NCI-H510A treated with DMSO at 0.1 percent for 48 hours (cell line): ENCODE measurements around the gene P2RY2.
A peak's percentile ranks its signal among the peaks of the same experiment; 100 is the strongest.

Experiments used
- DNase-seq: peaks from one replicate; lab custom pipeline; 2025; lab: John Stamatoyannopoulos, UW

P2RY2 gene

DNA sequence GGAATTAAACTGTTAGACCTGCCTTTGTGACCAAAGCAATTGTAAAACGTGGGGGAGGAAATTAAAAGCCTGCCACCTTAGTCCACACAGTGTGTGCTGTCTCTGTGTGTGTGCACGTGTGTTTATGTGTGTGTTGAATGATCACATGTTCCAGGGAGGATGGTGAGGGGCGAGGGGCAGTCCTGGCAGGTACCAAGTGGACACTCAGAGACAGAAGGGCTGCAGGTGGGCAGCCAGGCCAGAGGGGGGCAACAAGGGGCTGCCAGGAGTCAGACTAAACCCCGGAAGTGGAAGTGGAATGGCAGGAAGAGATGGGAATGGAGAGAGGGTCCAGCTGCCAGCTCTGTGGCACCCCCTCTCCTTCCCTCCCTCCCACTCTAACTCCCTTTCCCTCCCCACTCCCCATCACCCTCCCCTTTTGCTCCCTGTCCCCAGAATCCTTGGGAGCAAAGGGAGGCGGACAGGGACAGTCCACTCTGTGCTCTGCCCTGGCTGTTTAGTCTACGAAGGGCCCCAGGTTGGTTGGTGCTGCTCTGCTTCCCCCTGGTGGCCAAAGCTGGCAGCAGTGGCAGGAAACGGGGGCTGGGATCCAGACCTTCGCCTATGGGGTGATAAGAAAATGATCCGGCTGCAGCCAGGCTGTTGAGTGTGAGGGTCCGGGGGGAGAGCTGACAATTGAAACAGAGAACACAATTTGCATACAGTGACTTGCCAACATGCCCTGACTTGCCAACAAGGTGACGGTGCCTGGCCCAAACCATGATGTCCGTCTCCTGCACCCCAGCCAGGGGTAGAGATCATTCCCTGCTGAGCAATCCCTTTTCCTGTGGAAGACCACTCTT, 24.4 kb downstream of the P2RY2 start:
- DNase-seq = peak; percentile 91

DNA sequence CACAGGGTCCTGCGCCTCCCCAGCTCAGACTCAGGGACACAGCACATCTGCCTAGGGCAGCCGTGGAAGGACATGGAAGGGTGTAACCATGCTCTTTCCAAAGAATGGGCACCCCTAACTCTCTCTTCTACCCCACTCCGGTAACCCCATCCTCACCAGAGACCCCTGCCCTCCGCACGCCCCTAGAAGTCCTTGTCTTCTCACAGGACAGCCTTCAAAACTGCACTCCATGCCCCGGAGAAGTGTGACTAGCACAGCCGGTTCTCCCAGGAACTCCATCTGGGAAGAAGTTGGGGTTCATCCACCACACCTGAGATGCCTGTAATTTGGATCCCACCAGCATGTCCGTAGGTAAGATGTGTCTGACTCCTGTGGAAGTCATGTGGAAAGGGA, 25.0 kb downstream of the P2RY2 start:
- DNase-seq = no peak

DNA sequence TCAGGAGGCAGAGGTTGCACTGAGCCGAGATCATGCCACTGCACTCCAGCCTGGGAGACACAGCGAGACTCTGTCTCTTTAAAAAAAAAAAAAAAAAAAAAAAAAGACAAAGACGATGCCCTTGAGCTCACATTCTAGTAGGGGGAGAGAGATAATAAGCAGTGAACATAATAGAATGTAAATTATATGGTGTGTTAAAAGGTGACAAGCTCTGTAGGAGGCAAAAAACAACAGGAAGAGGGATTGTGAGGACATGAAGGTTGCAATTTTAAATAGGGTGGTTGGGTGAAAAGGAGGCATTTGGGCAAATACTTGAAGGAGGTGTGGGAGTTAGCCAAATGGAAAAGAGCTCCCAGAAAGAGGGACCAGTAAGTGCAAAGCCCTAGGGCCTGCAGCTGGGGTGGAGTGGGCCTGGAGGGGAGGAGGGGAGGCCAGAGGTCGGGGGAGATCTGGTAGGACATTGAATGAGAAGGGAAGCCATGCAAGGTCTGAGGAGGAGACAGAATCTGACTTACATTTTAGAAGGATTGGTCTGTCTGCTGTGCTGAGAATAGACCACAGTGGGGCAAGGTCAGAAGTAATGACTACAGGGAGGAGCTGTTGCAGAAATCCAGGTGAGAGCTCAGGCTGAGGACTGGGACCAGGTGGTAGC, 26.6 kb downstream of the P2RY2 start:
- DNase-seq = no peak

DNA sequence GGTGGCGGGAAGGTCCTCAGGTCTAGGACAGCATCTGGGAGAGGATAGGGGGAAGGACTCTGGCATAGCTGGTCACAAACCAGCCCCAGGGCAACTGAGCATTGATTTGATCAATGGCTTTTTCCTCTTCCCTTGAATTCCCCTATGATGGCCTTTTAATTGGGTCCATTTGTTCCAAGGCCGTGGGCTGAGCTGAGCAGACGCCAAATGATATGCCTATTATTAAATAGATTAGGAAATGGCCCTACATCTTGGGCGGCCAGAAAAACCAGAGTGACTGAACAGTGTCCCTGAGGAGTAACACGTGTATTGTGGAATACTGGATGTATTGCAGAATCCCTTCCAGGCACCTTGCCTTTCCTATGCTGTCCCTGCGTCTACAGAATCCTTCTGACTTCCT, 27.4 kb downstream of the P2RY2 start:
- no peak for DNase-seq

DNA sequence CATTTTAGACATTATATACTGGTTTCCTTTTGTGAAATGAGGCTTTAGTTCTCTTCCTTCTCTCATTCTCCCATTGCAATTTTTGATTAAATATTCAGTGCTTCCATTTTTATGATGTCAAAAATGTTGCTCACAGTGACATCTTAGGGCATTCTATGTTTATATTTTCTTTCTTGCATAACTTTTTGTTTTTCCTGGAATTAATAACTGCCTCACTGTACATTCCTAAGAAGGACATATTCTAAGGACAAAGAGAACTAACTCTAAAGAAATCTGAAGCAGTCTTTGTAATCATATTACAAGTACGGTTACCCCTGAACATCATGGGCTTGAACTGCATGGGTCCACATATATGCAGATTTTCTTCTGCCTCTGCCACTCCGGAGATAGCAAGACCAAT, 28.2 kb downstream of the P2RY2 start:
- no peak for DNase-seq

DNA sequence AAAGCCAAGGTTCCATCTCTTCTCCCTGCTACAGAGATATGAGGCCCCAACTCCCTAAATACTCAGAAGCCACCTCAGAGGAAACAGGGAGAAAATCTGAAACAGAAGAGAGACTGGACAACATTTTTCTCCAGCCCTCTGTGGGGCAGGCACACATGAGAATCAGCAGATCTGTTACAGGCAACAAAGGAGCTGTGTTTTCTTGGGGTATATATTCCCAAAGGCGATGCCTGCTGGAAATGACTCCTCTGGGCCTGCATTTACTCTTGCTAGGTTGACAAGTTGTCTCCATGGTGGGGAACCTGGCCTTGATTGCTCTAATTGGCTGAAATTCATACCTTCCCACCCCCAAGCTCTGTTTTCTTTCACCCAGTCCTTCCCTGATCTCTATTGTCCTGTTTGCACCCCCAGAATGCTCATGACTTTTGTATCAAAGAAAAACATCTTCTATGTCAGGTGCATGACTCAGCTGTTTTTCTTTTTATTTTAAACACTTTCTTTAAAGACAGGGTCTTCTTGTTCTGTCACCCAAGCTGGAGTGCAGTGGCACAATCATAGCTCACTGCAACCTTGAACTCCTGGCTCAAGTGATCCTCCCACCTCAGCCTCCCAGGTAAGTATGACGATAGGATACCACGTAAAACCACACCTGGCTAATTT, 30.6 kb downstream of the P2RY2 start:
- DNase-seq = no peak

DNA sequence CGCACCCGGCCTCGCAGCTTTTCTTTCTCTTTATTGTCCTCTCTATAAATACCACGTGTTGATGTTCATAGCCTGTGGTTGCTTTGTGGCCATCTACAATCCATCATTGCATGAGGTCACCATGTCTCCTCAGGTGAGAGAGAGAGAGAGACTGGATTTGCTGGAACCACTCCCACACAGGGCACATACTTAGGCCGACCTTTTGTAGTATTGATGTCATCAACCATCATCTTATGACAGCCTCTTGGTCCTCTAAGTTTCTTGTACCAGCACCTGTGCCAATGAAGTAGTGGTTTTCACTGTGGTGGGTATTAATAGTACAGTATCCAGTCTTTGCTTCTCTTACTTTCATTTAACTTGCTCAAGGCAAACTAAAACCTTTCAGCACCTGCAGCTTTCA, 31.2 kb downstream of the P2RY2 start:
- DNase-seq = no peak

DNA sequence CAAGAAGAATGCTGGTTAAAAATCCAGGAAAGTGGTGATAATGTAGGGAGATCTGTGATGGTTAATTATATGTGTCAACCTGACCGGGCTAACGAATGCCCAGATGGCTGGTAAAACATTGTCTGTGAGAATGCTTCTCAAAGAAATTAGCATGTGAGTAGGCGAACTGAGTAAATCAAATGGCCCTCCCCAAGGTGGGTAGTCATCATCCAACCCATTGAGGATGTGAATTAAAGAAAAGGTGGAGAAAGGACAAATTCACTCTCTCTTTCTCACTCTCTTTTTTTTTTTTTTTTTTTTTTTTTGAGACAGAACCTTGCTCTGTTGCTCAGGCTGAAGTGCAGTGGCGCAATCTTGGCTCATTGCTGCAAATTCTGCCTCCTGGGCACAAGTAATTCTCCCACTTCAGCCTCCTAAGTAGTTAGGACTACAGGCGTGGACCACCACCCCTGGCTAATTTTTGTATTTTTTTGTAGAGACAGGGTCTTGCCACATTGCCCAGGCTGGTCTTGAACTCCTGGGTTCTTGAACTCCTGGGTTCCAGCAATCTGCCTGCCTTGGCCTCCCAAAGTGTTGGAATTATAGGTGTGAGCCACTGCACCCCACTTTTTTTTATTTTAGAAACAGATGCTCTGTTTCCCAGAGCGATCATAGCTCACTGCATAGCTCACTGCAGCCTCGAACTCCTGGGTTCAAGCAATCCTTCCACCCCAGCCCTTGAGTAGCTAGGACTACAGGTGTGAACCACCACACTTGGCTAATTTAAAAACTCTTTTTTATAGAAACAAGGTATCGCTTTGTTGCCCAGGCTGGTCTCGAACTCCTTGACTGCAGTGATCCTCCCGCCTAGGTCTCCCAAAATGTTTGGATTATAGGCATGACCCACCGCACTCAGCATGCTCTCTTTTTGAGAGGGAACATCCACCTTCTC, 32.0 kb downstream of the P2RY2 start:
- DNase-seq = no peak

DNA sequence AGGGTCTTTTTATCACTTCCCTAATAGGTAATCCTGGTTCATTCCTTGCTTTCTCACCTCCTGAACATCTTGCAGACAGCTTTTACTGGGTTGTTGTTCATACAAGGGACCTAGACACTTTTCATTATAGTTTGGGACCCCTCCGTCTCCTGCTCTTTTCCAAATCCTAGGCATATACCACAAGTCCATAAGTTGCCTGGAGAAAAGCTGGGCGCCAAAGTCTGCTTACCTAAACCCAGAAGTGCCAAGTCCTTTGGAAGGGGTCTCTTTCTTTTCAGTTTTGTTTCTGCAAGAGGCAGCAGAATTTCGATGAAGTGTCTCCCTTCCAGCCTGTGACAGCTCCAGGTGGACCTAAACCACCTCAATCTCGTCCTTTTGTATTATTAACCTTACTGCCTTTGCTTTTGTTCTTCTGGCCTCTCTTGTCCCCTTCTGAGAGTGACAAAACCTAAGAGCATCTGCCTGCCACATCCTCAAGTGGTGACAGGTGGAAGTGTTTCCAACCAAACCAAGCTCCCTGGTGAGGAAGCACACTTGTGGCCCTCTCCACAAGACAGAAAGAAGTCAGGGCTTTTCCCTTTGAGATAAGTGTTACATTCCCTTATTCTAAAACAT, 34.6 kb downstream of the P2RY2 start:
- DNase-seq = peak; percentile 91

DNA sequence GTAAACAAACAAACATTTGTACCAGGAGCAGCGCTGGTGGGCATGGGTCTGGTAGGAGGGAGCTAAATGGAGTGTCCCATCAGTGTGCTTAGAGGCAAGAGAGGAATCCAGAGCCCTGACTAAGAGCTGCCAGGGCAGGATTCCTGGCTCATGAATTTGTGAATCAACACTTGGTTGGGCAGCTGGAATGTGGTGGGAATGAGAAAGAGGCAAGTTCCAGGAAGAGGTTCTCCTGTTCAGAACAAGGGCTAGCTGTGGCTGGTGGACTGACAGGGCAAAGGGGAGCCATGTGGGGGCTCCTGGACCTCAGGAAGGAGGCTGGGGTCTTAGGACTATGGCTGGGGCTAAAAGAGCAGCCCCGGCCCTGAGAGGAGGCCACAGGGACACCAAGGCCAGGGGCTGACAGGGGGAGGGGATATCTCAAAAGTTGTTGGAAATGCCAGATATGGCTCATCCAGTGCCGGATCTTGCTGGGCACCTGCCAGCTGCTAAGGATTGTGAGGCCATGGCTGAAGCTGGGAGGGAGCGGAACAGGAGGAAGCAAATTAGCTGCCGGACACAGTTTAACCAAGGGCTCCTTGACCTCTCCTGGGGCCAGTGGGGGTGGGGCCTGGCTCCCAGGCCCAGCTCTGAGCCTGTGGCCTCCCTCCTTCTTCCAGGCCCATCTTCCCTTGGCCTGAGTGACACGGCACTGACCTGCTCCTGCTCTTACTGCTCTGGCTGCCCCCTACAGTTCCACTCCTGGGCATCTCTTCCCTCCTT, 39.4 kb downstream of the P2RY2 start:
- DNase-seq = no peak

DNA sequence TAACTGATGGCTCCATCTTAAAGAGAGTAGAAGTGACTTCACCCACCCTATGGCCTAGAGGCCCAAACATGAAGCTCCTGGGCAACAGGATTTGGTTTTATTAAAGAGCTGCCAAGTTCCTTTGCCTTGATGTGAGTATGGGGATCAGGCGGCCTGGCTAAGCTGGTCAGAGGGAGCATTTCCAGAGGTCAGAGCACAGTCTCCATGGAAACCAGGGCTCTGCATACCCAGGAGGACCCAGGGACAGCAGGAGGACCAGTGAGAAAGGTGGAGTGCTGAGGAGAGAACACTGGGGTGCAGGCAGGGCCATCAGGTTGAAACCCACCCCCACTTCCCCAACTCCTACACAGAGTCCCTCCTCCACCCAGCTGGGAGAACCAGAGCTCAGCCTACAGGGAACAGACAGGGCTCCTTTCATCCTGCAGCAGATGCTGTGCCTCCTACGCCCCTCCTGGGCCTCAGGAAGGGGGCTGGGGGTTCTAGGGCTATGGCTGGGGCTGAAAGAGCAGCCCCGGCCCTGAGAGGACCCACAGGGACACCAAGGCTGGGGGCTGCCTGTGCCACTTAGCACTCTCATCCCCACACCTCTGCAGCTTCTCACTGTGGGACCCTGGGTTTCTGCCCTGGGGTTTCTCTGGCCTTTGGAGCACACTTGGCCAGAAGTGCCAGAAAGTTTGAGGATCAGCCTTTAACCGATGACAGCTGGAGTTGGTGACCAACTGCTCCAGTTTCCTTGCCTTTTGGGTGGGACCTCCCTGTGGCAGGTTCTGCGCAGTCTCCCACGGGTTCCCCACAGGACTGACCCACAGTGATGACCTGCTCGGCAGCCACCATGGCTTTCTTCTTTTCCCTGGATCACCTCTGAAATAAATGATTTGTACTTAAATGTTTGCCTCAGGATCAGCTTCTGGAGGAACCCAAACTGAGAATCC, 40.3 kb downstream of the P2RY2 start:
- DNase-seq = no peak

DNA sequence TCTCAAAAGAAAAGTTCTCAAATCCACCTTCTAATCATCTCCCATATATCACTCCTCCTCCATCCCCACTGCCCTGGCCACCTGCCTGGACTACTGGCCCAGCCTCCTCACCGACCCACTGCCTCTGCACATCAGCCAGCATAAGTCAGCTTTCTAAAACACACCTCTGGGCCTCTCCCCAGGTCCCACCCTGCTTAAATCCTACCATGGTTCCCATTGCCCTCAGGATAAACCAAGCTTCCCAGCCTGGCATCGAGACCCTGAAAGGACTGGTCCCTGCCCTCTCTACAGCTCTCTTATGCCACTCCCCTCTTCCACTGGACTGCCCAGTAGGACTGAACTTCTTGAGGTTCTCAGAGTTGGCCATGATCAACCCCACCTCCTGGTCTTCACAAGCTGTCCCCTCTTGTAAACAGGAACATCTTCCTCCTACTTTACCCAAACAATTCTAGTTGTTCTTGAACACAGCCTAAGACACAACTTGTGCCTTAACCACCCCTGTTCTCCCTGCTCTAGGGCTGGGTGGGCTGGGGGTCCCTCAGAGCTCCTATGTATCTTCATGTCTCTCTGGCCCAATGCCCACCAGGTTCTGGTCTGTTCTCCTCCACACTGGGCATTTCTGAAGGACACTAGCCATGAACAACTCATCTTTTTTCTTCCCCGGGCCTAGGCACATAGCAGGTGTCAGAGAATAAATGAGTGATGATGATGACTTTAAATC, 41.5 kb downstream of the P2RY2 start:
- DNase-seq = no peak

DNA sequence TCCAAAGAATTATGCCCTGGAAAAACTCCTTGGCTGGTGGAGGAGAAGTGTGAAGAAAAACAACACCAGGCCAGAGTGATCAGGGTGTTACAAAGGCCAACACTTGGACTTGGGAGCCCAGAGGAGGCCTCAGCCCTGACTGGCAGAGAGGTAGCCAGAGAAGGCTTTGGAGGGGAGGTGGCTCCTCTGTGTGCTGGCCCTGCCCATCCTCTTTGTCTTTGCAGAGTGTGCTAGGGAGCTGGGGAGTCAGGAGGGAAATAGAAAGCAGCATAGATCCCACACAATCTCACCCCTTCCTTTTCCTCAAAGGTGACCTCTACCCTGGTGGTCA, 42.0 kb downstream of the P2RY2 start:
- DNase-seq = no peak

DNA sequence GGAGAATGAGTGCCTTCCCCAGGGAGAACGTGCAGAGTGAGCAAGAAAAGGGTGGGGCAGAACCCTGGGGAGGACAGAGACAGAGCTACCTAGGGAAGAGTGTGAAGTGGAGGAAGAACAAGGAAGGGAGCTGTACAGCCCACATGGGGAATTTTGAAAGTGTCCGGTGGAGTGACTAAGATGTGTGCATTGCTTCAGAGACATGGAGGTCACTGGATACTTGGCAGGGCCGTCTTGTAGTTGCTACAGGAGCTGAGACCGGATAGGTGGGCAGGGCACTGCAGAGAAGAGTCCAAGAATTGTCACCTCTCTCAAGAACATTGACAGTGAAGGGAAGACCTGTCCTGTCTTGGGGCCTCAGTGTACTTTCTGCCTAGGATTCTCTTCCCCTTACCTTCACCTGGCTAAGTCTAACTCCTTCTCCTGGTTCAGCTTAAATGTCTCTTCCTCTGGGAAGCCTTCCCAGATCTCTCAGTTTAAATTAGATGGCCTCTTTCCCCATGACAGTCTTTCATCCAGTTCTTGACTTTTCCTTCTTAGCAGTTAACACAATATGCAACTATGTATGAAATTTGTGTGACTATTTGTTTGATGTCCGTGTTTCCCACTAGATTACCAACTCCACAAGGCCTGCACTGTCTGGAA, 44.9 kb downstream of the P2RY2 start:
- no peak for DNase-seq

DNA sequence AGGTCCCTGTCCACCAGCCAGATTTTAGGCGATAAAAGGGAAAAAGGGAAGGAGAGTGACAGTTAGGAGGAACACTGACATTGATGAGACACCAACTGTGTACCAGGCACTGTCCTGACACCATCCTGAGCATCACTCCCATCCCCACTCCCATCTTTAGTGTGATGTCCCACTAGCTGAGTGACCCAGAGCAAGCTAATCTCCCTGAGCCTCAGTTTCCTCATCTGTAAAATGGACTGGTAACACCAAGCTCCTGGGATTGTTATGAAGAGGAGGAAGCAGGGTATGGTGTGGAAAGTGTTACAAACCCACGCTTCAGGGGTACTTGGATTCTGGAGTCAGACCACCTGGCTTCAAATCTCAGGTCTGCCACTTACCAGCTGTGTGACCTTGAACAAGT, 45.6 kb downstream of the P2RY2 start:
- no peak for DNase-seq

DNA sequence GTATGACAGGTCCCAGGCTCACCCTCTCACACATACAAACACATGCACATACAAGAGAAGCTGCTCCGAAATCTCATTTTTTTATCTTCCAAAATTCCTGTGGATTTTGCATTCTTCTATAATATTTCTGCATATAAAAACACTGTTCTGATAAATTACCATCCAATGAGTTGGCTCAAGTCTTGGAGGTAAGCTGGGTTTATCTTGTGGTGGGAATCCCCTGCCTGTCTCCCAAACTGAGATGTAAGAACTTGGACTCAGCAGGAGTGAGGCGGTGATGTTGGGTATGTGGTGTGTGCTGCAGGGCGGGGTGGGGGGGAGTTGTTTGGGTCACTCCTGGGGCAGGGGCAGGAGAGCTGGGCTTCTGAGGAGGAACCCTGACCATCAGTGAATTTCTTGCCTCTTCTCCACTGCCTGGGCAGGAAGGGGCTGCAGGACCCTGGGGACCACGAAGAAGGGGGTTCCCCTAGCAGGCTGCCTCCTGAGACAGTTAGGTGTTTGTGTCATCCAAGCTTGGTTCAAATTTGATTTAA, 47.3 kb downstream of the P2RY2 start:
- DNase-seq = no peak

DNA sequence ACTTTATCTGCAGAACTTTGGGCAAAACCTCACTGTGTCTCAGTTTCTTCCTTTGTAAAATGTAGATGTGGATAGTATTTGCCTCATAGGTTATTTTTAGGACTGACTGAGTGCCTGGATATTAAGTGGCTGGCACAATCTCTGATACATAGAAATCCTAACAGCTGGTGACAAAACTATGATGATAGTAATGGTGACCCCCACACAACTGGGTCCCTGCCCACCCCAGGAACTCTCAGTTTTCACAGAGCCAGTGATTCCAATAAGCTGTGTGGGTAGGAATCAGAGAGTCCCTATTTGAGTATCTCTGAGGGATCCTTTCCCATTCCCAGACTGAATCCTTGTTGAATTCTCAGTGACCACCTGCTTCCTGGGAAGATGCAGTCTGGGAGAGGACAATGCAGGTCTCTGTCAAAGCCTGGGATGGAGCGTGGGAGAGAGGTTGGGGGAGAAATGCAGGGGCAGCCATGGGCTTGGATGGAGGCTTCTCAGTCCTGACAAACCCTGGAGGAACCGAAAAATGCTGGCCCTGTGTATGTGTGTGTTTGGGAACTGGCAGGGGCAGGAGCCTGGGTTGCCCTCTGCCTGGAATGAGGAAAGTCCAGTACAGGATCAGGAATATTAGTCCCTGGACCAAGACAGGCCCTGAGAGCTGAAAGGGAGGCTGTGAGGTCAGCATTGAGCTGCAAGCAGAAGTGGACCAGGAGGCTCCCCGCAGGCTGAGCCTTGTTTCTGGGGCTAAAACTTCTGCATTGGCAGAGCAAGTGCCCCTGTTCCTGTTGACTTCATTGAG, 48.0 kb downstream of the P2RY2 start:
- DNase-seq = no peak

DNA sequence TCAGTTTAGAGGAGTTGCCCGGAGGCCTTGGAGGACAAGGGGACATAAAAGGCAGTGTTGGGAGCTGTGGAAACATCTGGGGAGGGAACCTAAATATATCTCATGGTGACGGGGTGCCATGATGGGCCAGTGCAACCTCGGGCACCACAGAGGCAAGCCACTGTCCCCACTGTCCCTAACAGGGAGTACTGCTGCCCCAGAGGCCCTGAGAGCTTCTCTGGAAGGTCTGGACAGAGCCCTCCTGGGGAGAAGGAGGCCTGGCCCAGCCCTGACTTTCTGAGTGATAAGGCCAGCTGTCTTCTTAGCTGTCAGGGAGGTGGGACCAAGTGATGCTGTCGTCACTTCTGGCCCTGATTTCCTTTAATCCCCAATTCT, 48.6 kb downstream of the P2RY2 start:
- no peak for DNase-seq
